Retinal pigment epithelial cell (primary cell): ENCODE data around the gene P3R3URF.
A peak's percentile ranks its signal among the peaks of the same experiment; 100 is the strongest.

Experiments used
- DNase-seq: peaks from one replicate; pipeline ENCODE4 v3.0.0-alpha.2; 2010; ENCODE audit warnings: low read depth
- H3K4me3 ChIP-seq: 2 replicates; pipeline ENCODE4 v1.5.1; 2011; ENCODE audit warnings: mild to moderate bottlenecking, low read length, control low read depth, moderate library complexity
- TF ChIP-seq, protein P1 (sequence below): conservative IDR thresholded peaks from 2 replicates; pipeline ENCODE4 v1.5.1; 2011; ENCODE audit warnings: low read depth, low read length, control low read depth, inconsistent platforms

P3R3URF gene

GRCh38 chr1:46150085-46150484 lies 26.2 kb downstream of the P3R3URF start:
- H3K4me3 ChIP-seq, result no peak overlapping the region
- TF ChIP-seq, protein P1, sequence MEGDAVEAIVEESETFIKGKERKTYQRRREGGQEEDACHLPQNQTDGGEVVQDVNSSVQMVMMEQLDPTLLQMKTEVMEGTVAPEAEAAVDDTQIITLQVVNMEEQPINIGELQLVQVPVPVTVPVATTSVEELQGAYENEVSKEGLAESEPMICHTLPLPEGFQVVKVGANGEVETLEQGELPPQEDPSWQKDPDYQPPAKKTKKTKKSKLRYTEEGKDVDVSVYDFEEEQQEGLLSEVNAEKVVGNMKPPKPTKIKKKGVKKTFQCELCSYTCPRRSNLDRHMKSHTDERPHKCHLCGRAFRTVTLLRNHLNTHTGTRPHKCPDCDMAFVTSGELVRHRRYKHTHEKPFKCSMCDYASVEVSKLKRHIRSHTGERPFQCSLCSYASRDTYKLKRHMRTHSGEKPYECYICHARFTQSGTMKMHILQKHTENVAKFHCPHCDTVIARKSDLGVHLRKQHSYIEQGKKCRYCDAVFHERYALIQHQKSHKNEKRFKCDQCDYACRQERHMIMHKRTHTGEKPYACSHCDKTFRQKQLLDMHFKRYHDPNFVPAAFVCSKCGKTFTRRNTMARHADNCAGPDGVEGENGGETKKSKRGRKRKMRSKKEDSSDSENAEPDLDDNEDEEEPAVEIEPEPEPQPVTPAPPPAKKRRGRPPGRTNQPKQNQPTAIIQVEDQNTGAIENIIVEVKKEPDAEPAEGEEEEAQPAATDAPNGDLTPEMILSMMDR, result no peak
- DNase-seq, result no peak

- DNase-seq, result no peak
- no peak overlapping the region for H3K4me3 ChIP-seq
- TF ChIP-seq, protein P1, result no peak
These were observed 28.0 kb downstream of the P3R3URF start for GRCh38 chr1:46148318-46148717.

GRCh38 chr1:46137916-46138315 lies 38.4 kb downstream of the P3R3URF start:
- H3K4me3 ChIP-seq, result no peak overlapping the region
- DNase-seq, result no peak

DNA sequence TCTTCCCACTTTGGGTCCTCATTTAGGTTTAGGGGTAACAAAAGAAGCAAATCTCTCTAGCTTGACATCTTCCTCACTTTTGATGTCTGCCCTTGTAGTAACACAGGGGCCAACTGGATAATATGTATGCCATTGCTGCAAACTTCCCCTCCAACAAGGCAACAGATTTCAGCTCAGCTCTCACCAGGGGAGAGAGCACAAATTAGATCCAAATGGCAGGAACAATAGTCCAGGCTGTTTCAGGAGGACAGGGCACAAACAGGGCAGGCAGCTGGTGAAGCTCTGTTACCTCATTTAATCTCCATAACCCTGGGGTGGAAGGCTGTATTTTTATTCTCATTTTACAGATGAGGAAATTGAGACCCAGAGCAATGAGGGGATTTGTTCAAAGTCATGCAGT lies 39.6 kb downstream of the P3R3URF start:
- DNase-seq, result no peak
- no peak overlapping the region for H3K4me3 ChIP-seq
- TF ChIP-seq, protein P1, result no peak

More at GRCh38 chr1:46137916-46138315, 38.4 kb downstream of the P3R3URF start:
- TF ChIP-seq, protein P1, result no peak

DNA sequence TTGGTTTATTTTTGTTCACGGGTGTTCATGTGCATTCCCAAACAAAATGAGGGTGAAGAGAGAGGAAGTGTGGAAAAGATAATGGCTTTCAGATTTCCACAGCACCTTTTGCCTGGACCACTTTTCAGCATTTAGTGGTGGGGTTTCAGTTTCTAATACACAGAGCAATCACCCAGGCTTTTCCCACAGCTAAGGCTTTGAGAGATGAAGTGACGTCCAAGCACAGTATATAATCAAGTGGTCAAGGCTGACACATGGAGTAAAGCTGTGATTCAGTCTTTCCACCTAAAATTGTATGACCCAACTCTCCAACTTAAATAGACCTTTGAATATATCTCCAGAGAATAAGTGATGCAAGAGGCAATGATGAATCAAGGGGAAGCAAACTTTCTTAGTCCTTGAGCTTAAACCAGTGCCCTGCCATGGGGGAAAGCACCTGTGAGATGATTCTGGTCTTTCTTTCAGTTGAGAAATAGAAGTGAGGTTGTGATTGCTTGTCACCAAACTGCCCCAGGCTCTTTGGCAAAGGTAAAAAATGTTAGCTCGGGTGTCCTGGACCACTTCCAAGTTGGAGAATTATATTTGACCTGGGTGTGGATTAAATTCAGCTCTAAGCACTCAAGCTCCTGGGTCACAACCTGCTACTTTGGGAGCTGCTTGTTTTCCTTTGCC lies 41.5 kb downstream of the P3R3URF start:
- H3K4me3 ChIP-seq, result no peak overlapping the region
- TF ChIP-seq, protein P1, result no peak
- peak; percentile 67 for DNase-seq

DNA sequence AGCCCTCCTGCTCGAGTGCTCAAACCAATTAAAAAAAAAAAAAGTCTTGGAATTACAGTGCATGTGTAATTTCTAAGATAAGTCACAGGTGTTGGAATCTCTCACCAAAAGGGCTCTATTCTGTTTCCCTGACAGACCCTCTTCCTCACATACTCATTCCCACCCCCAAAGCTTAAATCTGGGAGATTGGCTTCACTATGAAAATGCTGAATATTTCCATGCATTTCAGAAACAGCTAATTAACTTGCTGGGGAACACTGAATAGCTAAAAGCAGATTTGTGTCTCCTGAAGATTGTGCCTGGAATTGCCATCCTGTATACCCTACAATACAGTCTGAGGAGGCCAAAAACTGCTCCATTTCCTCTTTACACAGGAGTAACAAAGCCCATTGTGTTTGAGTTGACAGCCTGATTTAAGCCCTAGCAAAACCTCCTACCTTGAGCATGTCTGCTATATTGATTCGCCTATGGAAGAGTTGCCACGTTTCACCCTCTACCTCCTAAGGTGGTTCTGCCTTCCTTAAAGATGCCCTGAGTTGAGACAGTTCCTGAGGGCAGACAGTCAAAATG lies 42.4 kb downstream of the P3R3URF start:
- H3K4me3 ChIP-seq, result peak overlapping the region; percentile 70
- TF ChIP-seq, protein P1, result no peak
- DNase-seq, result no peak

- peak overlapping the region; percentile 70 for H3K4me3 ChIP-seq
- TF ChIP-seq, protein P1, result no peak
- no peak for DNase-seq
These were observed 43.1 kb downstream of the P3R3URF start for GRCh38 chr1:46133181-46133658.
